Neuronal stem cell (in vitro differentiated cells): ENCODE results near the gene LINS1.

Source experiments
- DNase-seq: peaks from one replicate; pipeline ENCODE4 v3.0.0-alpha.2; 2013; ENCODE audit warnings: low spot score
- H2AFZ ChIP-seq: one replicate; pipeline ENCODE4 v1.6.1; 2013; ENCODE audit warnings: mild to moderate bottlenecking, low read length, inconsistent platforms
- H2AK5ac ChIP-seq: 2 replicates; pipeline ENCODE4 v1.6.1; 2013; ENCODE audit warnings: low read depth, mild to moderate bottlenecking, inconsistent platforms, low read length, moderate library complexity, mixed read lengths
- H2BK120ac ChIP-seq: 2 replicates; pipeline ENCODE4 v1.6.1; 2013; ENCODE audit warnings: low read depth, mild to moderate bottlenecking, inconsistent platforms, low read length, moderate library complexity, mixed read lengths
- H2BK12ac ChIP-seq: one replicate; pipeline ENCODE4 v1.6.1; 2013; ENCODE audit warnings: low read length, inconsistent platforms
- H2BK15ac ChIP-seq: 2 replicates; pipeline ENCODE4 v1.6.1; 2013; ENCODE audit warnings: mild to moderate bottlenecking, low read length, inconsistent platforms, mixed read lengths
- H2BK5ac ChIP-seq: one replicate; pipeline ENCODE4 v1.6.1; 2013; ENCODE audit warnings: inconsistent platforms, mild to moderate bottlenecking, low read length, moderate library complexity
- H3K14ac ChIP-seq: one replicate; pipeline ENCODE4 v1.6.1; 2013; ENCODE audit warnings: low read length, inconsistent platforms
- H3K18ac ChIP-seq: 2 replicates; pipeline ENCODE4 v1.6.1; 2013; ENCODE audit warnings: low read length, inconsistent platforms
- H3K23ac ChIP-seq: 2 replicates; pipeline ENCODE4 v1.6.1; 2013; ENCODE audit warnings: low read depth, mild to moderate bottlenecking, mixed read lengths, low read length, inconsistent platforms; ENCODE audit not compliant: poor library complexity
- H3K27ac ChIP-seq: replicated peaks from 3 replicates; pipeline ENCODE4 v1.5.1; 2013; ENCODE audit warnings: low read length, inconsistent platforms
- H3K27me3 ChIP-seq, 3 experiments: 2 replicates each; pipeline ENCODE4 v1.6.1; 2013; ENCODE audit warnings: low read length in 3 of 3, mild to moderate bottlenecking in 2 of 3, inconsistent platforms in 1 of 3, low read depth in 1 of 3, mixed read lengths in 1 of 3, moderate library complexity in 1 of 3; ENCODE audit not compliant: control insufficient read depth in 3 of 3, insufficient read depth in 3 of 3
- H3K36me3 ChIP-seq, 2 donors: replicated peaks in 1 of 2; 2 replicates each; pipeline ENCODE4 v1.6.1; 2013; ENCODE audit warnings: low read length in 2 of 2; ENCODE audit not compliant: control insufficient read depth in 2 of 2, insufficient read depth in 2 of 2
- H3K4ac ChIP-seq: 2 replicates; pipeline ENCODE4 v1.6.1; 2013; ENCODE audit warnings: inconsistent platforms, mild to moderate bottlenecking, low read length, moderate library complexity
- H3K4me1 ChIP-seq, 2 donors: 1 replicate in 1 of 2; 2 replicates in 1 of 2; pipeline ENCODE4 v1.6.1; 2013; ENCODE audit warnings: low read length in 2 of 2, low read depth in 1 of 2; ENCODE audit not compliant: control insufficient read depth in 2 of 2, insufficient read depth in 1 of 2
- H3K4me2 ChIP-seq: one replicate; pipeline ENCODE4 v1.6.1; 2013; ENCODE audit warnings: mild to moderate bottlenecking, low read length, inconsistent platforms; ENCODE audit not compliant: insufficient read depth, poor library complexity, severe bottlenecking
- H3K4me3 ChIP-seq, 2 donors: 2 replicates each; pipeline ENCODE4 v1.5.1; 2013; ENCODE audit warnings: low read length in 2 of 2, mild to moderate bottlenecking in 2 of 2, inconsistent platforms in 1 of 2, moderate library complexity in 1 of 2
- H3K79me1 ChIP-seq: one replicate; pipeline ENCODE4 v1.6.1; 2013; ENCODE audit warnings: low read depth, mild to moderate bottlenecking, inconsistent platforms, low read length, moderate library complexity
- H3K9ac ChIP-seq: one replicate; pipeline ENCODE4 v1.6.1; 2013; ENCODE audit warnings: mild to moderate bottlenecking, low read depth, low read length, inconsistent platforms; ENCODE audit not compliant: poor library complexity
- H3K9me3 ChIP-seq, 2 donors: replicated peaks in 1 of 2; 2 replicates each; pipeline versions ENCODE3 to v1.6.1; 2013; ENCODE audit warnings: low read length in 2 of 2, mild to moderate bottlenecking in 2 of 2, inconsistent platforms in 1 of 2, low read depth in 1 of 2, mixed read lengths in 1 of 2, moderate library complexity in 1 of 2; ENCODE audit not compliant: control insufficient read depth in 2 of 2, insufficient read depth in 1 of 2
- H4K8ac ChIP-seq: one replicate; pipeline ENCODE4 v1.6.1; 2013; ENCODE audit warnings: low read depth, mild to moderate bottlenecking, inconsistent platforms, low read length, moderate library complexity
- H4K91ac ChIP-seq: one replicate; pipeline ENCODE4 v1.6.1; 2013; ENCODE audit warnings: low read length, low read depth, mild to moderate bottlenecking, inconsistent platforms; ENCODE audit not compliant: poor library complexity
- WGBS, 2 donors: extraction: QIAGEN DNeasy Blood & Tissue Kit; methylation state at CpG; one replicate each; pipeline ENCODE4 v1.1.7; 2013; ENCODE audit warnings: missing lambda C conversion rate in 2 of 2, mixed read lengths in 1 of 2; ENCODE audit not compliant: insufficient read length in 2 of 2, insufficient replicate concordance in 1 of 2; ENCODE audit errors: extremely low coverage in 2 of 2; 5-methylcytosine and 5-hydroxymethylcytosine counted together

Gene LINS1

GRCh38 chr15:100565591-100565990 is 36.4 kb downstream of the LINS1 start:
- Histone ChIP-seq H3K14ac (no peak overlapping the region), H3K27me3 (no peaks in the 10 kb centered on the region), H3K9ac (no peak overlapping the region), H3K4me2 (no peak overlapping the region), H3K4me1 (no peaks in the 10 kb centered on the region), H3K4ac (no peak overlapping the region), H4K91ac (no peak overlapping the region), H2BK15ac (no peak overlapping the region), H3K36me3 (peaks cover 3 to 14% of the 10 kb centered on the region in 2 donors), H4K8ac (no peak overlapping the region), H3K23ac (no peak overlapping the region), H2AFZ (no peak overlapping the region), H2AK5ac (no peak overlapping the region), H3K9me3 (peaks cover 0 to 1% of the 10 kb centered on the region in 2 donors), H2BK120ac (no peak overlapping the region), H3K4me3 (no peak overlapping the region), H2BK5ac (no peak overlapping the region), H2BK12ac (no peak overlapping the region), H3K79me1 (no peaks in the 10 kb centered on the region), H3K27ac (no peak overlapping the region), H3K18ac (no peak overlapping the region)
- DNase-seq: no peak
- no CpG with 5 or more reads among the region's 3 CpGs for WGBS, 2 donors

DNA sequence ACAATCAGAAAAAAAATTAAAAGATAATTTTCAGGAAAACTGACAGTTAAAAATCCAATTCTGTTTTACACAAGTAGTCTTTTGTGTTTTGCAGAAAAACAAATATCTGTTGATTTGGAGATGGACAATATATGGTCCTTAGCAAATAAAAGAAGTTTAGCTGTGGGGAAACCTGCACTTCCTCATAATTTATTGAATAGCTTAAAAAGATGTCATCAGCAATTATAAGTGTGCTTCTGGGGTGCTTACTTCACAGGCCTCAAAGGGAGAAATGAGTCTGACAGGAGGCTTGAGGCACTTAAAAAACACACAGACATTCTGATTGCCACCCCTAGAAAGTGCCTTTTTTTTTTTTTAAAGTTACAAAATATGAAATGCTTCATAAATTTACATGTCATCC is 41.7 kb downstream of the LINS1 start:
- Histone ChIP-seq H4K8ac (no peak overlapping the region), H2AFZ (no peak overlapping the region), H3K14ac (no peak overlapping the region), H3K9ac (no peak overlapping the region), H3K4me2 (no peak overlapping the region), H2BK120ac (no peak overlapping the region), H3K27ac (no peak overlapping the region), H3K27me3 (no peaks in the 10 kb centered on the region), H2BK12ac (no peak overlapping the region), H3K4me1 (no peaks in the 10 kb centered on the region), H4K91ac (no peak overlapping the region), H3K79me1 (no peaks in the 10 kb centered on the region), H2AK5ac (no peak overlapping the region), H3K18ac (no peak overlapping the region), H2BK5ac (no peak overlapping the region), H3K4me3 (no peak overlapping the region), H2BK15ac (no peak overlapping the region), H3K36me3 (no peaks in the 10 kb centered on the region), H3K9me3 (peaks cover 0 to 5% of the 10 kb centered on the region in 2 donors), H3K23ac (no peak overlapping the region), H3K4ac (no peak overlapping the region)
- no peak for DNase-seq

- Histone ChIP-seq H3K36me3 (no peaks in the 10 kb centered on the region), H3K79me1 (no peaks in the 10 kb centered on the region), H2BK15ac (no peak overlapping the region), H3K27me3 (no peaks in the 10 kb centered on the region), H2BK120ac (no peak overlapping the region), H3K23ac (no peak overlapping the region), H4K8ac (no peak overlapping the region), H3K14ac (no peak overlapping the region), H3K4me3 (no peak overlapping the region), H3K4me2 (no peak overlapping the region), H3K27ac (no peak overlapping the region), H3K4me1 (no peaks in the 10 kb centered on the region), H3K9ac (no peak overlapping the region), H2BK12ac (no peak overlapping the region), H2AK5ac (no peak overlapping the region), H4K91ac (no peak overlapping the region), H2BK5ac (no peak overlapping the region), H2AFZ (no peak overlapping the region), H3K4ac (no peak overlapping the region), H3K18ac (no peak overlapping the region), H3K9me3 (peaks cover 0 to 5% of the 10 kb centered on the region in 2 donors)
- WGBS, 2 donors: no CpG with 5 or more reads among the region's 2 CpGs
- DNase-seq: no peak
These were observed 42.7 kb downstream of the LINS1 start for GRCh38 chr15:100559330-100559729.

DNA sequence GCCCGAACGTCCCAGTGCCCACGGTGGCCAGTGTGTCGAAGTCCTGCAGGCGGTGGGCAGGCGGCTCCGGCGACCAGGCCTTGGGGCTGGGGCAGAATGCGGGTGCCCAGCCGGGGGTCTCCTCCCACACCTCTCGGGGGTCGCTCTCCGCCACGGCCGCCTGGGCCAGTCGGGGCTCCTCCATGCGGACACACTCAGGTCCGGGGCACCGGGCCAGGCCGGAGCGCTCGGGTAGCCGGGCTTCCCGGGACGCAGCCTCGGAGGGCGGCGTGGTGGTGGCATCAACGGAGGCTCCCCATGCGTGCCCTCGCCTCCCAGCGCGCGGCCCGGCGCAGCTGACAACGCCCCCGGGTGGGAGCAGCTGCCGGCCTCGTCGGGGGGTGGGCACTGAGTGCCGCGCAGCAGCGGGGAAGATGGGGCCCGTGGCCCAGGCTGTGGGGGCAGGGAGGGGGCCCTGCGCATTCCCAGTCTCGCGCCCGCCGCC is 43.2 kb downstream of the LINS1 start:
- Histone ChIP-seq H3K18ac (no peak overlapping the region), H3K9ac (no peak overlapping the region), H3K4me1 (no peaks in the 10 kb centered on the region), H3K36me3 (no peaks in the 10 kb centered on the region), H3K9me3 (peaks cover 0 to 7% of the 10 kb centered on the region in 2 donors), H2BK120ac (no peak overlapping the region), H2BK15ac (no peak overlapping the region), H3K14ac (no peak overlapping the region), H2AFZ (no peak overlapping the region), H2AK5ac (no peak overlapping the region), H3K27me3 (no peaks in the 10 kb centered on the region), H3K23ac (no peak overlapping the region), H3K4me2 (no peak overlapping the region), H3K4ac (no peak overlapping the region), H3K27ac (no peak overlapping the region), H2BK12ac (no peak overlapping the region), H2BK5ac (no peak overlapping the region), H3K79me1 (no peaks in the 10 kb centered on the region), H4K91ac (no peak overlapping the region), H4K8ac (no peak overlapping the region), H3K4me3 (no peak overlapping the region)
- DNase-seq: no peak
- WGBS, 2 donors: no CpG with 5 or more reads among the region's 50 CpGs
